ENCODE measurements around the gene MED13L.
A peak's percentile ranks its signal among the peaks of the same experiment; 100 is the strongest.

Gene MED13L

GRCh38 chr12:115916910-115917668 is 360.4 kb downstream of the MED13L start:
- no peak for DNase-seq (ENCODE audit: extremely low read depth, low read depth)
- TF ChIP-seq CTCF (IDR thresholded peaks at IDR 0.05; ENCODE audit: low read depth, low read length) = peak; percentile 73

GRCh38 chr12:115914122-115914521 is 363.4 kb downstream of the MED13L start:
- no peak for DNase-seq (ENCODE audit: extremely low read depth, low read depth)
- TF ChIP-seq CTCF (IDR thresholded peaks at IDR 0.05; ENCODE audit: low read depth, low read length) = no peak

- no peak for TF ChIP-seq CTCF (IDR thresholded peaks at IDR 0.05; ENCODE audit: low read depth, low read length)
- no peak for DNase-seq (ENCODE audit: extremely low read depth, low read depth)
These were observed 365.1 kb downstream of the MED13L start for GRCh38 chr12:115912440-115912839.

- DNase-seq (ENCODE audit: extremely low read depth, low read depth) = no peak
- no peak for TF ChIP-seq CTCF (IDR thresholded peaks at IDR 0.05; ENCODE audit: low read depth, low read length)
These were observed 366.1 kb downstream of the MED13L start for GRCh38 chr12:115911360-115911759.

GRCh38 chr12:115910057-115910456 is 367.4 kb downstream of the MED13L start:
- no peak for DNase-seq (ENCODE audit: extremely low read depth, low read depth)
- TF ChIP-seq CTCF (IDR thresholded peaks at IDR 0.05; ENCODE audit: low read depth, low read length) = no peak
